ENCODE measurements around the gene CAMTA1. TPM values are rescaled to one million over a fixed set of nuclear protein-coding genes. Genes with fewer than 3 reads are reported as not detected.

The CAMTA1 gene
- total RNA-seq, 1 donor from 2014 or later: 81.6 TPM

GRCh38 chr1:7560601-7561181 lies 775.4 kb downstream of the CAMTA1 start:
- Mint-ChIP-seq H3K4me3 (ENCODE audit: unreplicated experiment) (no peak overlapping the region), H3K27me3 (ENCODE audit: unreplicated experiment) (no peaks in the 10 kb centered on the region), H3K4me1 (ENCODE audit: unreplicated experiment) (peaks cover 5% of the 10 kb centered on the region), H3K27ac (ENCODE audit: unreplicated experiment) (no peak overlapping the region), H3K9me3 (ENCODE audit: unreplicated experiment) (no peaks in the 10 kb centered on the region), H3K36me3 (ENCODE audit: unreplicated experiment) (no peaks in the 10 kb centered on the region)
- DNase-seq (ENCODE audit: extremely low spot score, unreplicated experiment): no peak
- no peak for TF ChIP-seq CTCF (IDR thresholded peaks at IDR 0.05)

GRCh38 chr1:7561331-7561921 lies 776.2 kb downstream of the CAMTA1 start:
- peak; percentile 42 for TF ChIP-seq CTCF (IDR thresholded peaks at IDR 0.05)
- Mint-ChIP-seq H3K9me3 (ENCODE audit: unreplicated experiment) (no peaks in the 10 kb centered on the region), H3K27me3 (ENCODE audit: unreplicated experiment) (no peaks in the 10 kb centered on the region), H3K27ac (ENCODE audit: unreplicated experiment) (no peak overlapping the region), H3K4me1 (ENCODE audit: unreplicated experiment) (peaks cover 5% of the 10 kb centered on the region), H3K36me3 (ENCODE audit: unreplicated experiment) (no peaks in the 10 kb centered on the region), H3K4me3 (ENCODE audit: unreplicated experiment) (no peak overlapping the region)
- DNase-seq (ENCODE audit: extremely low spot score, unreplicated experiment): no peak

- peaks cover 5% of the 10 kb centered on the region for H3K4me1 Mint-ChIP-seq (ENCODE audit: unreplicated experiment)
- no peak for DNase-seq (ENCODE audit: extremely low spot score, unreplicated experiment)
- H3K9me3 Mint-ChIP-seq (ENCODE audit: unreplicated experiment): no peaks in the 10 kb centered on the region
- no peak for TF ChIP-seq CTCF (IDR thresholded peaks at IDR 0.05)
- H3K27me3 Mint-ChIP-seq (ENCODE audit: unreplicated experiment): no peaks in the 10 kb centered on the region
- no peak overlapping the region for H3K27ac Mint-ChIP-seq (ENCODE audit: unreplicated experiment)
- H3K36me3 Mint-ChIP-seq (ENCODE audit: unreplicated experiment): no peaks in the 10 kb centered on the region
- no peak overlapping the region for H3K4me3 Mint-ChIP-seq (ENCODE audit: unreplicated experiment)
These were observed 776.9 kb downstream of the CAMTA1 start for GRCh38 chr1:7561936-7562728.

GRCh38 chr1:7562729-7563605 lies 777.7 kb downstream of the CAMTA1 start:
- Mint-ChIP-seq H3K9me3 (ENCODE audit: unreplicated experiment) (no peaks in the 10 kb centered on the region), H3K36me3 (ENCODE audit: unreplicated experiment) (no peaks in the 10 kb centered on the region), H3K4me3 (ENCODE audit: unreplicated experiment) (no peak overlapping the region), H3K27ac (ENCODE audit: unreplicated experiment) (no peak overlapping the region), H3K27me3 (ENCODE audit: unreplicated experiment) (no peaks in the 10 kb centered on the region), H3K4me1 (ENCODE audit: unreplicated experiment) (no peaks in the 10 kb centered on the region)
- DNase-seq (ENCODE audit: extremely low spot score, unreplicated experiment): no peak
- TF ChIP-seq CTCF (IDR thresholded peaks at IDR 0.05): no peak
